Esophagus muscularis mucosa (tissue), 4 donors: ENCODE measurements around the gene PDE4D. TPM values are rescaled to one million over a fixed set of nuclear protein-coding genes. Genes with fewer than 3 reads are reported as not detected.
A peak's percentile ranks its signal among the peaks of the same experiment; 100 is the strongest.

ENCODE experiments used
- DNase-seq: peaks from one replicate; pipeline ENCODE4 v3.0.0-alpha.2; 2017; ENCODE audit errors: extremely low spot score
- H3K27ac ChIP-seq, 4 donors: fragments of 200-600 bp; sonication (generic); replicated peaks in 1 of 4; 1 replicate in 3 of 4; 2 replicates in 1 of 4; pipeline ENCODE4 v1.5.1; 2016 to 2019; ENCODE audit warnings: mild to moderate bottlenecking in 1 of 4
- H3K27me3 ChIP-seq, 4 donors: fragments of 200-600 bp; sonication (generic); one replicate each; pipeline versions ENCODE4 v1.5.1 to v1.6.0; 2016 to 2019
- H3K36me3 ChIP-seq, 4 donors: fragments of 200-600 bp; sonication (generic); one replicate each; pipeline ENCODE4 v1.5.1; 2016 to 2019
- H3K4me1 ChIP-seq, 4 donors: fragments of 200-600 bp; sonication (generic); one replicate each; pipeline ENCODE4 v1.5.1; 2016 to 2019
- H3K4me3 ChIP-seq, 4 donors: fragments of 200-600 bp; sonication (generic); 1 replicate in 2 of 4; 2 replicates in 2 of 4; pipeline ENCODE4 v1.5.1; 2016 to 2019; ENCODE audit warnings: mild to moderate bottlenecking in 4 of 4, moderate library complexity in 1 of 4
- H3K9me3 ChIP-seq, 4 donors: fragments of 200-600 bp; sonication (generic); 1 replicate in 3 of 4; 2 replicates in 1 of 4; pipeline ENCODE4 v1.5.1; 2016 to 2019
- CTCF ChIP-seq, 3 experiments: fragments of 200-600 bp in 2 of 3; fragments of 450-650 bp in 1 of 3; sonication (generic) in 2 of 3; IDR thresholded peaks; one replicate each; pipeline ENCODE4 v1.5.1; 2017 to 2019; ENCODE audit warnings: antibody characterized with exemption in 3 of 3, mild to moderate bottlenecking in 2 of 3, moderate library complexity in 1 of 3
- EP300 ChIP-seq: sonication (generic); formaldehyde crosslinking; IDR thresholded peaks from one replicate; pipeline ENCODE4 v1.6.1; 2017; ENCODE audit warnings: antibody characterized with exemption
- POLR2A ChIP-seq: fragments of 450-650 bp; IDR thresholded peaks from one replicate; pipeline ENCODE4 v1.6.1; 2017; ENCODE audit warnings: antibody characterized with exemption, moderate library complexity, mild to moderate bottlenecking, low read depth
- POLR2AphosphoS5 ChIP-seq, 2 donors: sonication (generic); formaldehyde crosslinking; IDR thresholded peaks; one replicate each; pipeline ENCODE4 v1.6.1; 2017; ENCODE audit warnings: antibody characterized with exemption in 2 of 2
- WGBS: methylation state at CpG from one replicate; pipeline ENCODE4 v1.1.5; 2018; 5-methylcytosine and 5-hydroxymethylcytosine counted together
- intact Hi-C: fragments of 100-400 bp; cut with DNase I; formaldehyde crosslinking; loops from one replicate; pipeline ENCODE4 v1.15.1; 2023
- total RNA-seq, 4 donors: library from RNA; depleted of rRNA; stranded (reverse); fragments of >200 nt; gene quantifications; one replicate each; pipeline versions ENCODE4 v1.1.0 to v1.2.1, GENCODE V29; 2016

PDE4D gene
- total RNA-seq, 4 donors from 2014 or later = 39.2 to 87.0 (median 50.2) TPM

- intact Hi-C loops = no loop called here
- Histone ChIP-seq H3K27ac (no peak overlapping the region), H3K9me3 (no peaks in the 10 kb centered on the region), H3K4me1 (no peaks in the 10 kb centered on the region), H3K27me3 (no peaks in the 10 kb centered on the region), H3K36me3 (no peaks in the 10 kb centered on the region), H3K4me3 (no peak overlapping the region)
- 50% methylated on average over 1 of the region's 1 CpG for WGBS
- DNase-seq = no peak
- TF ChIP-seq EP300 (no peak), POLR2AphosphoS5 (IDR thresholded peaks at IDR 0.05) (no peak), POLR2A (no peak), CTCF (IDR thresholded peaks at IDR 0.05) (no peak)
Observed at GRCh38 chr5:59086024-59086423, 807.5 kb downstream of the PDE4D start.

GRCh38 chr5:59081693-59082092 is 811.8 kb downstream of the PDE4D start:
- Histone ChIP-seq H3K36me3 (no peaks in the 10 kb centered on the region), H3K4me3 (no peak overlapping the region), H3K4me1 (peaks cover 0 to 8% (median 3%) of the 10 kb centered on the region in 4 donors), H3K27me3 (no peaks in the 10 kb centered on the region), H3K9me3 (no peaks in the 10 kb centered on the region), H3K27ac (no peak overlapping the region)
- TF ChIP-seq EP300 (no peak), POLR2A (no peak), CTCF (IDR thresholded peaks at IDR 0.05) (no peak), POLR2AphosphoS5 (IDR thresholded peaks at IDR 0.05) (no peak)
- DNase-seq = no peak
- intact Hi-C loops = no loop called here
- 100% methylated on average over 1 of the region's 1 CpG for WGBS

GRCh38 chr5:59079622-59080620 is 813.6 kb downstream of the PDE4D start:
- Histone ChIP-seq H3K4me1 (peaks cover 0 to 13% (median 4%) of the 10 kb centered on the region in 4 donors), H3K27ac (peak overlapping the region in 2 of 4 donors; percentile 42 to 58), H3K9me3 (no peaks in the 10 kb centered on the region), H3K36me3 (no peaks in the 10 kb centered on the region), H3K27me3 (no peaks in the 10 kb centered on the region), H3K4me3 (no peak overlapping the region)
- 52% methylated on average over 7 of the region's 7 CpGs for WGBS
- TF ChIP-seq EP300 (no peak), POLR2AphosphoS5 (IDR thresholded peaks at IDR 0.05) (peak in 1 of 2 donors; percentile 42)
- intact Hi-C loops = no loop called here
- no peak for DNase-seq

- no peaks in the 10 kb centered on the region for H3K27me3 ChIP-seq
- peaks cover 0 to 15% (median 3%) of the 10 kb centered on the region in 4 donors for H3K4me1 ChIP-seq
- no peaks in the 10 kb centered on the region for H3K36me3 ChIP-seq
- H3K9me3 ChIP-seq = no peaks in the 10 kb centered on the region
- TF ChIP-seq CTCF (IDR thresholded peaks at IDR 0.05) (no peak), EP300 (no peak), POLR2AphosphoS5 (IDR thresholded peaks at IDR 0.05) (no peak), POLR2A (no peak)
- 95% methylated on average over 12 of the region's 12 CpGs for WGBS
- DNase-seq = no peak
- intact Hi-C loops = no loop called here
- H3K4me3 ChIP-seq = no peak overlapping the region
- no peak overlapping the region for H3K27ac ChIP-seq
Observed at GRCh38 chr5:59071755-59072549, 821.6 kb downstream of the PDE4D start.
